HG03045 (cell line): ENCODE results near the gene MCM8.
A peak's percentile ranks its signal among the peaks of the same experiment; 100 is the strongest.

Experiments
- ATAC-seq: cut with Tn5 transposase; IDR thresholded peaks from one replicate; pipeline ENCODE4 v1.9.1; 2021; ENCODE audit warnings: mild to moderate bottlenecking, moderate library complexity; ENCODE audit not compliant: unreplicated experiment

The MCM8 gene

GRCh38 chr20:5945963-5946362 is 4.5 kb upstream of the MCM8 start:
- no peak for ATAC-seq

DNA sequence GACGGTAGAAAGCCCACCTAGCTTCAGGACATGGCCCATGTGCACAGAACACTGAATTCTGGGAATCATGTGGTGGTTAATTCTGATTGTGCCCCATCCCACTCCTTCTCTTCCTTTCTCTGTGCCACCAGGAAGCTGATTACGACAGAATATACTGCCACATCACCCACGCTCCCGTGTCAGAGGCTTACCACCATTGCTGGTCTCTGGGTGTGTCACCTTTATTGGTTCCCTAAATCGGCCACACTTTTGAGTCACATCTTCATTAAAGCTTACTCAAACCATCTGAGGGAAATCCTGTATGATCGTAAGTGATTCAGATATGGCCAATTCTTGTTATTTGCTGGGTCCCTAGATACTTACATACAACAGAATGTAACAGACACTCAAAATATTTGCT is 3.2 kb upstream of the MCM8 start:
- no peak for ATAC-seq

DNA sequence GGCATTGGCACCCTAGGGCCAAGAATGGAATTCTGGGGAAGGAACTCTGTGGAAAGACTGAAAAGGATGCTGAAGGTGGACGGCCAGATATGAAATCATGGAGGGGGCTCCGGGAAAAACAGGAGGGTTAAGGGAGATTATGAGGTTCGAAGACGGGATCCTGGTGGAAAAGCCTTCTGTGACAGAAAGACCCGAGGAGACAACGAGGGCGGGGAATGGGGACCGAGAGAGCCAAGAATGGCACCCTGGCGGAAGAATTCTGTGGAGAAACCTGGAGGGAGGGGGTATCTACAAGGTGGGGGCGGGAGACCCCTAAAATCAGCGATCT is 545 bp upstream of the MCM8 start:
- peak; percentile 5 for ATAC-seq

DNA sequence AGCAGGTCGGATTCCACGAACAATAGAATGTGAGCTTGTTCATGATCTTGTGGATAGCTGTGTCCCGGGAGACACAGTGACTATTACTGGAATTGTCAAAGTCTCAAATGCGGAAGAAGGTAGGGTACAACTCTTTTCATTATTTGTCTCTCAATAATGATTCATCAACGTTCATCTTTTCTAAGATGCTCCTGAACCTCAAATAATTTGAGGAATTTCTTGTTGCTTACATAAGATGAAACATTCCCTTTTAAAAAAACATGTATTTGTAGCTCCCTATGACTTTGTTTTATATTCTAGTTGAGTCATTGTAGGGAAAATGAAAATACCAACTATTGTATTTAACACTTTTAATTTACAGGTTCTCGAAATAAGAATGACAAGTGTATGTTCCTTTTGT is 17.0 kb downstream of the MCM8 start:
- no peak for ATAC-seq

GRCh38 chr20:5968462-5968861 is 18.0 kb downstream of the MCM8 start:
- no peak for ATAC-seq

GRCh38 chr20:5969348-5969935 is 19.0 kb downstream of the MCM8 start:
- no peak for ATAC-seq

DNA sequence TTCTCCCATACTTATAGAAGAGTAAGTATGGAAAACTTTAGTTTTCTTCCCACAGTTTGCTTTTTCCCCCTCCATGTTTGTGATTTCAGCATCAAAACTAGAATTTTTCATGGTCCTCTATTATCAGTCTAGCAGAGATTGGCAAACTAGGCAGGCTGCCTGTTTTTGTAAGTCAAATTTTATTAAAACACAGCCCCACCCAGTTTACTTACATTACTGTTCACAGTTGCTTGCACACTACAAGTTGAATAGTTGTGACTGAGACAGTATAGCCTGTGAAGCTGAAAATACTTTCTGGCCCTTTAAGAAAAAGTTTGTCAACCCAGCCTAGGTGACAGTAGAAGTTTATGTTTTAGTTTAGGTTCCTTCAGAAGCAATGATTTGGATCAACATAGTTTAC is 19.5 kb downstream of the MCM8 start:
- ATAC-seq: no peak

DNA sequence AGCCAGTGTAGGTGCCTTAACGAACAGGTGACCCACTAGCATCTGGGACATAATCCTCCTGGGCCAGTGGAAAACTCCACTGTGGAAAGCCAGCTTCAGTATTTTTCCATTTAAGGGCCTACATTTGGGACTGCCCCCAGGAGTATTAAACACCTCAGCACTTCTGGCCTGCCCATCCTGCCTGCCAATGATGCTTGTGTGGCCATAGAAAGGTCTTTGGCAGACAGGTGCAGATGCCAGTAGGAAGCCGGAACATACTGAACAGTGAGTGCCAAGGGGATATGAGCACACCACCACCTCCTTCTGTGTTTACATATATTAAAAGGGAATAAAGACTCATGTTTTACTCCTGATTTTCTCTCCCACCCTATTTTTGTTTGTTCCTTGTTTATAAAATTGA is 19.9 kb downstream of the MCM8 start:
- no peak for ATAC-seq

DNA sequence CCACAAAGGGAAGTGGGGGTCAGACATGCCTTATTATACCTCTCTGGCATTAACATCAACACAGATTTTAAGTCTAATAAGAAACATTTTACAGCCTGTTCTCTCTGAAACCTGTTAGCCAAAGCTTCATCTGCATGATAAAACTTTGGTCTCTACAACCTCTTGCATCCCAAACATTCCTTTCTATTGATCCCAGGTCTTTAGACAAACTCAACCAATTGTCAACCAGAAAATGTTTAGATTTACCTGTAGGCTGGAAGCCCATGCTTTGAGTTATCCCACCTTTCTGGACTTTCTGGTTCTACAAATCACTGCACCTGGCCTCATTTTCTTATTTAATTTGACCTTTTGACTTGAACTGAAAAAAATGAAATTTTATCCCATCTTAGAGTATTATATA is 20.8 kb downstream of the MCM8 start:
- no peak for ATAC-seq

GRCh38 chr20:5973172-5973571 is 22.7 kb downstream of the MCM8 start:
- no peak for ATAC-seq

GRCh38 chr20:5973971-5974370 is 23.5 kb downstream of the MCM8 start:
- ATAC-seq: no peak

DNA sequence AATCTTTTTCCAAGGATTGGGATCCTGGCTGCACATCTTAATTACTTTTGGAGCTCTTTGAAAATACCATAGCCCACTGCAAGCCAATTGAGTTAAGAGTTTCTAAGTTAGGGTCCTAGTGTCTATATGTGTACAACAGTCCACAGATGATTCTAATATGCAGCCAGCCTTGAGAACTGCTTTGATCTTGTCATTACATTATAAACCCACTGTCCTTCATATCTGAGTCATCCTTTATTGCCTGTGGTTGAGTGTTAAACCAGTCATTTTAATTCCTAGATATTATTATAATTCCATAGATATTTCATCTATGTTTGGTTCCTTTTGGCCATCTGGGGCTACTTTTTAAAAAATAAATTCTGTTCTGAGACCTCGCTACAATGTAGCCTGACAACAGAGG is 24.1 kb downstream of the MCM8 start:
- ATAC-seq: no peak

- no peak for ATAC-seq
Measured at GRCh38 chr20:5975778-5976177, 25.3 kb downstream of the MCM8 start.

DNA sequence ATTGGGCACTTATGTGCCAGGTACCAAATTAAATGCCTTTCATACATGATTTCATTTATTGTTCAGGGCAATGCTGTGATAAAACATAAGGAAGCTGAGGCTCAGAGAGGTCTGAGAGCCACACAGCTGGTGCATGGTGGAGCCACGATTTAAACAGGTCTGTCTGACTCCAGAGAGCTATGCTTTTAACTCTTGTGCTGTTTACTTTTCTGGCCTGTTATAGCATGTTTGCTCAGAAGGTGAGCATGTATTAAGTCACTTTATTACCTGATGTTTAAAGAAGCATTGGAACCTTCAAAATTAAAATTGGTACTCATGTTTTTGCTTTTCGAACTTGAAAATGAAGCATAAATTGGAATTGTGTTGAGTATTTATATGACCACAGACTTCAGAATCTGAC is 26.8 kb downstream of the MCM8 start:
- ATAC-seq: no peak

- no peak for ATAC-seq
Measured at GRCh38 chr20:5977975-5978374, 27.5 kb downstream of the MCM8 start.

DNA sequence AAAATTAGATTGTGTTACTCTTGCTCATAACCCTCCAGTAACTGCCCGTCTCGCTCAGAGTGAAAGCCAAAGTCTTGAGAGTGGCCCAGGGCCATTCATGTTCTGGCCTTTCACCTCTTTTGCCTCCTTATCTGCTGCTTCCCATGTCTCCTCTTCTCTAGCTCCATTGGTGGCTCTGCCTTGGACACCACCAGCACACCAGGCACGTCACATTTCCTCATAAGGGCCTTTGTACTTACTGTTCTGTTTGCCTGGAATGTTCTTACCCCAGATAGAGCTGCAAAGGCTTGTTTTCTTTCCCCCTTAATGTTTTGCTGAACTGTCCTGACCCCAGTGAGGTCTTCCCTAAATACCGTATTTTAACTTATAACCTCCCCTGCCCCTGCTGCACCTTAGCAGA is 29.3 kb downstream of the MCM8 start:
- no peak for ATAC-seq

DNA sequence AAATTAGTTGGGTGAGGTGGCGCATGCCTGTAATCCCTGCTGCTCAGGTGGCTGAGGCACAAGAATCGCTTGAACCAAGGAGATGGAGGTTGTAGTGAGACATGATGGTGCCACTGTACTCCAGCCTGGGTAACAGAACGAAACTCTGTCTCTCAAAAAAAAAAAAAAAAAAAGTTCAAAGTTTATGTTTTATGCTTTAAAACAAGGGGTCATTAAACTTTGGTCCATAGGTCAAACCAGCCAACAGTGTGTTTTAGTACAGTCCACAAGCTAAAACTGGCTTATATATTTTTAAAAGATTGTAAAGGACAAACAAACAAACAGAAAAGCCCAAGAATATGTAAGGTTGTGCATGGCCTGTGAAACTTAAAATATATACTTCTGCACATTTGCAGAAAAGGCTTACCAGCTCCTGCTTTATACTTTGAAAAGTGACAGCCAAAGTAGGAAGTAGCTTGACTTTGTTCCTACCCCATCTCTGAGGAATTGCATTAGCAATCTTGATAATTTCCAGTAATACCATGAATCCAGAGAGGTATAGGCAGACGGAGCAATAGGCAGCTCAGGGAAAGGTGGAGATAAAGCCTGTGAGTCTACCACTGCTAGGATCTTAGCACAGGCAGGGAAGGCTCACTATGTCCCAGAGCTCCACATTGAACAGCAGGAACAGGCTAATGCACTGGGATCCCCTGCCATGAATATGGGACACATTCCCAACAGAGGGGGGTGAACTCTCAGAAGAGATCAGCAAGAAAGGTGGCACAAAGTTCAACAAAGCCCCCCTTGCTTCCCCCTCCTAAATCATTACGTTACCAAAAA is 30.5 kb downstream of the MCM8 start:
- no peak for ATAC-seq

DNA sequence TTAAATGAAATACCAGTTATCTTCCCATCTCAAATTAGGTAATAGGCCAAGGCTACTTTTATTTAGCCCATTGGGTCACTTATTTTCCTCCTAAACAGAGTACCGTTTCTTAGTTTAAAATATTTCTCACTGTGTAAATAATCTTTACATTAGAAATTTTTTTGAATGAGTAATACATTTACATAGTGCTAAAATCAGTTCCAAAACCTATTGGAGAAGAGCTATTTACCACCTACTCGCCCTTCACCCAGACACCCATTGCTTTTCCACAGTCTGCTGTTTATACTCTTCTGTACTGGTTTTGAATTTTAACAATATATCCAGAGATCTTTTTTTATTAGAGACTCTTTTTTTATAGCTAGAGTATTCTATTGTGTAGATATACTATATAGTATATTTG is 36.9 kb downstream of the MCM8 start:
- ATAC-seq: no peak

- no peak for ATAC-seq
Measured at GRCh38 chr20:5989539-5989938, 39.1 kb downstream of the MCM8 start.

GRCh38 chr20:5990946-5991345 is 40.5 kb downstream of the MCM8 start:
- ATAC-seq: no peak

DNA sequence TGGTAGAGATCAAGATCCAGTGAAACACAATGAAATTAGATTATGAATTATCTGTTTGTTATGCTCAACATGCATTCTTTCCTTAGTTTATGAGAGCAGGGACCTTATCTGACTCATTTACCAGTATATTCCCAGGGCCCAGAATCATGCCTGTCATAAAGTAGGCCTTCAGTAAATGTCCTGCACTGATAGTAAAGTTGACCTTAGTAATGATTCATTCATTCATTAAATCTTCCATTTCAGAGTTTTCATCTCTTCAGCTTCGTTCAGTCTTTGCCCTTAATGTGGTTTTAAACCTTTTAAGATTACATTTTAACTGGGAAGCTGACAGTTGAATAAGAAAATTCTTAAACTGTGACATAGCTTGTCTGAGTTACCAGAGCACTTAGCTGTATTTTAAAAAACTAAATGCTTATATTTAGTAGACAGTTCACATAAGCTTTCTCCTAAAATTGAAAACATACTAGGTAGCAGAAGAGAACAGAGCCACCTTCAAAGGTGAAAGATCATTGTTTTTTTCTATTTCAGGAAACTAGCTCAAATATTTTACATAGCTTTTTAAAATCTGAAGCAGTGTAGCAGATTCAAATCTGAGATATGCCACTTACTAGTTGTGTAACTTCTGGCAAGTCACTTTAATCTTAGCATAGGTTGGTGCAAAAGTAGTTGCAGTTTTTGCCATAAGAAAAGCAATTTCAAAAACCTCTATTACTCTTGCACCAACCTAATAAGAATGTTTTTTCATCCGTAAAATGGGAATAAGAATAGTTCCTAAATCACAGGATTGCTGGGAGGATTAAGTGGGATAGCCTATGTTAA is 41.4 kb downstream of the MCM8 start:
- ATAC-seq: no peak

GRCh38 chr20:5996765-5997164 is 46.3 kb downstream of the MCM8 start:
- ATAC-seq: peak; percentile 79
